ENCODE data around the gene SYT14.

Gene SYT14

GRCh38 chr1:210022044-210022443, 84.0 kb downstream of the SYT14 start:
- Histone ChIP-seq H3F3A (ENCODE audit: low read depth) (no peaks in the 10 kb centered on the region), H3K9ac (ENCODE audit: low read depth, low read length, poor library complexity, severe bottlenecking) (no peak overlapping the region), H2AFZ (ENCODE audit: low read length) (no peak overlapping the region), H3K4me2 (ENCODE audit: low read depth, low read length, poor library complexity, severe bottlenecking) (no peak overlapping the region), H3K4me3 (ENCODE audit: low read length, poor library complexity, severe bottlenecking) (no peak overlapping the region), H3K4me1 (ENCODE audit: insufficient read depth, low read length, poor library complexity, severe bottlenecking) (no peaks in the 10 kb centered on the region), H3K79me2 (ENCODE audit: insufficient read depth, low read length) (no peaks in the 10 kb centered on the region), H3K36me3 (ENCODE audit: insufficient read depth, low read length) (no peaks in the 10 kb centered on the region), H3K27me3 (ENCODE audit: insufficient read depth, low read length, poor library complexity, severe bottlenecking) (no peaks in the 10 kb centered on the region), H3K9me2 (replicated peaks; ENCODE audit: low read depth, low read length) (no peaks in the 10 kb centered on the region), H4K20me1 (ENCODE audit: insufficient read depth, low read length, poor library complexity, severe bottlenecking) (no peaks in the 10 kb centered on the region), H3K9me3 (ENCODE audit: insufficient read depth, low read depth, low read length) (no peaks in the 10 kb centered on the region)
- no peak for TF ChIP-seq CTCF (conservative IDR thresholded peaks at IDR 0.05; ENCODE audit: low read length)
- TF ChIP-seq EZH2phosphoT487 (IDR thresholded peaks at IDR 0.05; ENCODE audit: borderline replicate concordance) = no peak

- no peaks in the 10 kb centered on the region for H3K27me3 ChIP-seq (ENCODE audit: insufficient read depth, low read length, poor library complexity, severe bottlenecking)
- no peaks in the 10 kb centered on the region for H3F3A ChIP-seq (ENCODE audit: low read depth)
- H3K9me3 ChIP-seq (ENCODE audit: insufficient read depth, low read depth, low read length) = no peaks in the 10 kb centered on the region
- no peak overlapping the region for H3K9ac ChIP-seq (ENCODE audit: low read depth, low read length, poor library complexity, severe bottlenecking)
- no peak overlapping the region for H3K4me3 ChIP-seq (ENCODE audit: low read length, poor library complexity, severe bottlenecking)
- no peaks in the 10 kb centered on the region for H3K36me3 ChIP-seq (ENCODE audit: insufficient read depth, low read length)
- H4K20me1 ChIP-seq (ENCODE audit: insufficient read depth, low read length, poor library complexity, severe bottlenecking) = no peaks in the 10 kb centered on the region
- H3K4me1 ChIP-seq (ENCODE audit: insufficient read depth, low read length, poor library complexity, severe bottlenecking) = no peaks in the 10 kb centered on the region
- H3K79me2 ChIP-seq (ENCODE audit: insufficient read depth, low read length) = no peaks in the 10 kb centered on the region
- H3K9me2 ChIP-seq (replicated peaks; ENCODE audit: low read depth, low read length) = no peaks in the 10 kb centered on the region
- H3K4me2 ChIP-seq (ENCODE audit: low read depth, low read length, poor library complexity, severe bottlenecking) = no peak overlapping the region
- TF ChIP-seq CTCF (conservative IDR thresholded peaks at IDR 0.05; ENCODE audit: low read length) = no peak
- no peak for TF ChIP-seq EZH2phosphoT487 (IDR thresholded peaks at IDR 0.05; ENCODE audit: borderline replicate concordance)
- H2AFZ ChIP-seq (ENCODE audit: low read length) = no peak overlapping the region
These were observed 86.3 kb downstream of the SYT14 start for GRCh38 chr1:210024282-210024681.

GRCh38 chr1:210024996-210025395, 87.0 kb downstream of the SYT14 start:
- Histone ChIP-seq H3K4me1 (ENCODE audit: insufficient read depth, low read length, poor library complexity, severe bottlenecking) (no peaks in the 10 kb centered on the region), H3K9ac (ENCODE audit: low read depth, low read length, poor library complexity, severe bottlenecking) (no peak overlapping the region), H3K4me2 (ENCODE audit: low read depth, low read length, poor library complexity, severe bottlenecking) (no peak overlapping the region), H2AFZ (ENCODE audit: low read length) (no peak overlapping the region), H3F3A (ENCODE audit: low read depth) (no peaks in the 10 kb centered on the region), H3K36me3 (ENCODE audit: insufficient read depth, low read length) (no peaks in the 10 kb centered on the region), H3K27me3 (ENCODE audit: insufficient read depth, low read length, poor library complexity, severe bottlenecking) (no peaks in the 10 kb centered on the region), H3K4me3 (ENCODE audit: low read length, poor library complexity, severe bottlenecking) (no peak overlapping the region), H4K20me1 (ENCODE audit: insufficient read depth, low read length, poor library complexity, severe bottlenecking) (no peaks in the 10 kb centered on the region), H3K79me2 (ENCODE audit: insufficient read depth, low read length) (no peaks in the 10 kb centered on the region), H3K9me3 (ENCODE audit: insufficient read depth, low read depth, low read length) (no peaks in the 10 kb centered on the region), H3K9me2 (replicated peaks; ENCODE audit: low read depth, low read length) (no peaks in the 10 kb centered on the region)
- TF ChIP-seq EZH2phosphoT487 (IDR thresholded peaks at IDR 0.05; ENCODE audit: borderline replicate concordance) (no peak), CTCF (conservative IDR thresholded peaks at IDR 0.05; ENCODE audit: low read length) (peak; percentile 52)
